Cardiac septum (tissue), 1 donor: ENCODE data around the gene STK24. TPM values are rescaled to one million over a fixed set of nuclear protein-coding genes. Genes with fewer than 3 reads are reported as not detected.
A peak's percentile ranks its signal among the peaks of the same experiment; 100 is the strongest.
"Not testable (repeated sequence)": the region's sequence is repeated elsewhere in the genome, so short reads cannot be mapped to it uniquely, and the experiment has no call there.

ENCODE experiments used
- DNase-seq: peaks from one replicate; pipeline ENCODE4 v3.0.0-alpha.2; 2020; ENCODE audit warnings: low spot score
- intact Hi-C: fragments of 100-400 bp; cut with DNase I; formaldehyde crosslinking; loops from one replicate; pipeline ENCODE4 v1.14.0; 2022
- total RNA-seq: library from RNA; stranded (reverse); fragmentation: NEBNext Ultra II Directional; extraction: Animal tissue kit (Norgen Biotek cat#: 25700); gene quantifications from one replicate; pipeline ENCODE4 v1.2.1, GENCODE V29; 2021
- donor health status: DM: no; HTN: no; CAD: no.

Gene STK24
- total RNA-seq, 1 donor from 2014 or later: 63.5 TPM

DNA sequence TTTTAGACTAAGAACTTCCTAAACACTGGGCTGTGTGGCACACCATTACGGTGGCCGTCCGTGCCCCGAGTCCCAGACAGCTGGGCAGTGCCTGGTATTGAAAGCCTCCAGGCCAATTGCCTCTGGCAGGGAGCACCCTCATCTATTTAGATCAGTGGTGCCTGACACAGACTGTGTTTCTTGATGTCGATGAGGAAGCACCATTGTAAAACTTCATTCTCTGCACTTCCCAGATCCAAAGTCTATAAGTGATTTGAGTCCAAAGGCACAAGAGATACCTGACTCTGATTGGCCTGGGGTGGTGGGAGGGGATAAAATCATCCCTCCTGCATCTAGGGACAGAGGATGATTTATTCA is 8.5 kb upstream of the STK24 start:
- intact Hi-C loops: no loop called here
- DNase-seq: no peak

- DNase-seq: no peak
- intact Hi-C loops: no loop called here
These were observed 7.9 kb upstream of the STK24 start for GRCh38 chr13:98584668-98585397.

DNA sequence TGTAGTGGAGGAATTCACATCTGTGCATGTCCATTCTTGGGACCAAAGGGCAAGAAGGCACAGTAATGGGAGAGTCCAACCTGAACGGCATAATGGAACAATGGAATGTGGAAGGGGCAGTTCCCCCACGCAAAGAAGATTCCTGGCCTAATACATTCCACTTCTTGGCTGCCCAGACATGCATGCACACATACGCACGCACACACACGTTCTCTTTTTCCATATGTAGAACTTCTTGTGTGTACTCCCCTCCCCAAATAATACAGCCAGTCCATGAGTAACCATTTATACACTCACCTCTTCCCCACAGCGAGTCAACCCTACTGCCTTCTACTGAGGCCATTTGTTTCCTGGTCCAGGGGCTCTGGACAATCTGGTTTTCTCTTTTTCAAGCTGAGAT is 6.0 kb upstream of the STK24 start:
- no peak for DNase-seq
- intact Hi-C loops: no loop called here

GRCh38 chr13:98581971-98582702 is 5.2 kb upstream of the STK24 start:
- intact Hi-C loops: no loop called here
- DNase-seq: no peak

GRCh38 chr13:98581381-98581780 is 4.5 kb upstream of the STK24 start:
- DNase-seq: no peak
- intact Hi-C loops: no loop called here

DNA sequence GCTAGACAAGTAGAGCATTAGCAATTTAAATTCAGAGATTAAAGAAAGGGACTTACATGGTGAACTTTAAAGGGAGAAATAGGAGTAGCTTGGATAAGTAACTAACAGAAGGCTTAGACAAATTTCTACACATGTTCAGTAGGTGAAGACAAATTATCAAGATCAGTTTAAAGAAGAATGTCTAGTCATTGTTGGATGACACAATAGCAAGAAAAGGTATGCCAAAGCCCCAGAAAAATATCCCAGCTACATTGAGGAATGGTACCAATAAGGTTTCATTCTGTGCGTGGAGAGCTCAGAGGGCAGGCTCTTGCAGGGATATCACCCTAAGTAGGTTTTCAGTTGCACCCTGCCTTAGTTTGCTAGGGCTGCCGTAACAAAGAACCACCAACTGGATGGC is 3.5 kb upstream of the STK24 start:
- intact Hi-C loops: no loop called here
- DNase-seq: no peak

GRCh38 chr13:98577836-98578285 is 954 bp upstream of the STK24 start:
- intact Hi-C loops: loop anchor here (1.0 to 2.0 kb wide), 2 partner anchors 13 to 71 kb away; no protein-coding TSS in a partner anchor
- DNase-seq: no peak

- intact Hi-C loops: loop anchor here (2.0 kb wide), 1 partner anchor 70 kb away; no protein-coding TSS in a partner anchor
- DNase-seq: peak; percentile 83
These were observed 534 bp downstream of the STK24 start for GRCh38 chr13:98576200-98576945.

DNA sequence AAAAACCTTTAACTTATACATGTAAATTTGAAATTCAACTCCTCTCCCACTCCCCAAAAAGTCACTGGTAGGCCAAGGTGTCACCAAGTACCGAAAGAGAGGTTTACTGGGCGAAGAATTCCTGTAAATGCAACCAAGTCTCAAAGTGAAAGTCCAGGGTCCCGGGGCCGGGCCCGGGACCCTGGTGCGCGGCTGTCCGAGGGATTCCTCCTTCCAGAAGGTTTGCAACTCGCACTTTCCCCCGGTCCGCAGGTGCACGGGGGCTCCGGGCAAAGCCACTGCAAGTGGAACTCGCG is 1.1 kb downstream of the STK24 start:
- DNase-seq: no peak
- intact Hi-C loops: loop anchor here (2.0 kb wide), 1 partner anchor 69 kb away; no protein-coding TSS in a partner anchor

GRCh38 chr13:98575009-98575903 is 1.7 kb downstream of the STK24 start:
- DNase-seq: no peak
- intact Hi-C loops: no loop called here

GRCh38 chr13:98571955-98572662 is 4.8 kb downstream of the STK24 start:
- intact Hi-C loops: loop anchor here (5.0 kb wide), 1 partner anchor 125 kb away; no protein-coding TSS in a partner anchor
- DNase-seq: no peak

DNA sequence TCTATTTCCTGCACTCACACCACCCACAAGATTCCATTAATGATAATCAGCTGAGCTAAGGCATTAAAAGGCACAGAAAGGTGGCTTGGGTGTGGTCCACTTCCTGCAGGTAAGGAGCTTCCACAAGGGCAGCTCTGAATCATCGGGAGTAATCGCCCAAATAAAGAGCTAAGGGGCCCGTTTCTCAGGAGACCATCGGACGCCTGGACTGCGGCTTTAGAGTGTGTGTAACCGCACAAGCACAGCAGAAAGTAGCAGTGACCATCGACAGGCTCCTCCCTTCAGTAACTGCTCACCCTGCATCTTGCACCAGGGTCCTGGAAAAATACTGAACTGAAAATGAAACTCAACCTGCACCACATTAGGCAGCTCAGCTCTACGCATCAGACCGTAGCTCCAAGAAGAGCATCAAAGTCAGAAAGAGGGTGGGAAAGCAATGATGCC is 6.0 kb downstream of the STK24 start:
- intact Hi-C loops: loop anchor here (5.0 kb wide), 1 partner anchor 124 kb away; no protein-coding TSS in a partner anchor

DNA sequence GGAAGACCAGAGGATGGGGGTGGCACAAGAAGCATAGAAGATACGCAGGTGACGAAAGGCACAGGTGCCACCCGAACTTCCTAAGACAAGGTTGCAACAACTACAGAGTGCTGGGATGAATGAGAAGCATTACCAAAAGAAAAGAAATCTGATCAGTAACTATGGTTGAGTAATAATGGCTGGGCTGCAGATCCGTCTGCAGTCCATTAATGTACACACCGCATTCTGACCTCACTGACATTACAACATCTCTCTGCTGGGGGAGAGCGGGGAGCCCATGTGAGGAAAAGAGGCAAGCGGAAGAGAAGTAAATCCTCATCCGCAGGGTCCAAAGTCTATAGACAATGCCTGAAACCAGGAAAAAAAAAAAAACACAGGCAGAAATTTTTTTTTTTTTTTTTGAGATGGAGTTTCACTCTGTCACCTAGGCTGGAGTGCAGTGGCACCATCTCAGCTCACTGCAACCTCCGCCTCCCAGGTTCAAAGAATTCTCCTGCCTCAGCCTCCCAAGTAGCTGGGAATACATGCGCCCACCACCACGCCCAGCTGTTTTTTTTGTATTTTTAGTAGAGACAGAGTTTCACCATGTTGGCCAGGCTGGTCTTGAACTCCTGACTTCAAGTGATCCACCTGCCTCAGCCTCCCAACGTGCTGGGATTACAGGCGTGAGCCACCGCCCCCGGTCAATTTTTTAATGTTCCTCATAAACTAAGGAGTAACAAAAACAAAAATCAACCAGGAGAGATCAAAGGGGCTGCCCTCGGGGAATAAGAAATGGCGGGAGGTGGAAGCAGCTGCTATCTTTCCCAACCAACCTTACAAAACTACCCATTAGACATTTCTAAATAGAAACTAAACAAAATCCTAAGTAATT is 7.2 kb downstream of the STK24 start:
- intact Hi-C loops: loop anchor here (5.0 kb wide), 2 partner anchors 87 to 122 kb away; no protein-coding TSS in a partner anchor
- DNase-seq: not testable (repeated sequence)

More for the DNA sequence above, 6.0 kb downstream of the STK24 start:
- no peak for DNase-seq

GRCh38 chr13:98568918-98569317 is 8.0 kb downstream of the STK24 start:
- no peak for DNase-seq
- intact Hi-C loops: loop anchor here (5.0 kb wide), 1 partner anchor 87 kb away; no protein-coding TSS in a partner anchor

DNA sequence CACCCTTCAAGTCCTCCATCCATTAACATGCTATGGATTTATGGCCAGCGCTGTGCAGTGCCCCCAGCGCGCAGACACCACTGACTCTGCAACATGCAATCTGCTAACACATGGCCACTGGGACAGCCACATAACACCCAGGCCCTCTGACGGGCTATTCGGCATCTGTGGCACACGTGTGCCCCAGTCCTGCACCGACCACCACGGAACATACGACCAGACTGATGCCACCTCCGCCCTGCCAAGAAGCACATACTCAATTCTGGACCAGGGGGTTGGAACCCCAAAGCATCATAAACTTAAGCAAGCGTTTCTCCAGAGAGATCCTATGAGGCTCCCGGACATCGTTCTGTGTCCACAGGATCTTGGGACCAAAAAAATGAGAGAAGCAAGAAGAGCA is 9.8 kb downstream of the STK24 start:
- DNase-seq: no peak

DNA sequence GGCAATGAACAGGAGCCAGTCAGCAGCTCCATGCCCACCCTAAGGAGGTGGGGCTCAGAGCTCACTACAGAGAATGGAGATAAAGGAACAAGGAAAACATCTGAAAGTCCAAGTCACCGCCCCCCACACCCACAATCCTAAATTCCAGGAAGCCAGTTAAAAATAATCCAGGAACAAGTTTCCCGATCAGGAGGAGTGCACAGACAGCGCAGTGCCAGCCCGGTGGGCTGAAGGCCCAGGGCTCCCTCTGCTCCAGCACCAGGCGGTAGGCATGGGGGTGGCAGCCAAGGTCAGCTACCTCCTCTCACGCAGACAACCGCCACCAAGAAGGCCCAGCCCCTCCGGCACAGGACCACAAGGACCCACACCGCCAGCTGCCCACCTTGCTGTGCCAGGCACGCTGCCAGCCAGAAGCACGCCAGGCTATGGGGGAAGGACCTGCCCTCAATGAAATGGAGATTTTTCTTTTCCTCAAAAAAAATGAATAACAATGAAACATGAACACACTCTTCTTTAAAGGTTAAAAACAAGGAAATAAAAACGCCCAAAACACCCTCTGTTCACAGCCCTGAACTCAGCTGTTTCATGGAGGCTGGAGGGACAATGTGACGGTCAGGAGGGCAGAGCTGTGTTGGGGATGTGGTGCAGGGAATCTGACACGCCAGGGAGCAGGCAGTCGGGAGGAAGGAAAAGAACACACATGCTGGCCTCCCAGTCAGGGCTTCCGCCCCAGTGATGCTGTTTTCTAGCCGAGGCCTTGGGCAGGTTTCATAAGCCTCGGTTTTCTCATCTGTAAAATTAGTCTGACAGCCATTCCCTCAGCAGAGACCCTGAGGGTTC is 11.0 kb downstream of the STK24 start:
- intact Hi-C loops: loop anchor here (1.0 to 5.0 kb wide), 3 partner anchors 11 to 84 kb away; partner anchors contain the start of gene STK24
- DNase-seq: no peak

More for the DNA sequence above, 9.8 kb downstream of the STK24 start:
- intact Hi-C loops: loop anchor here (5.0 kb wide), 1 partner anchor 85 kb away; no protein-coding TSS in a partner anchor
